Astrocyte (in vitro differentiated cells and primary cell): ENCODE data around the gene VGLL4.

Experiments used
- EZH2 ChIP-seq: IDR thresholded peaks from 2 replicates; pipeline ENCODE4 v1.6.1; 2012; ENCODE audit warnings: mild to moderate bottlenecking, low read length, inconsistent platforms; ENCODE audit not compliant: insufficient read depth
- TF ChIP-seq, protein P1 (sequence below): IDR thresholded peaks from 2 replicates; pipeline ENCODE4 v1.5.1; 2011; ENCODE audit warnings: low read depth, mild to moderate bottlenecking, inconsistent platforms, low read length, moderate library complexity; ENCODE audit not compliant: insufficient read depth

DNA sequence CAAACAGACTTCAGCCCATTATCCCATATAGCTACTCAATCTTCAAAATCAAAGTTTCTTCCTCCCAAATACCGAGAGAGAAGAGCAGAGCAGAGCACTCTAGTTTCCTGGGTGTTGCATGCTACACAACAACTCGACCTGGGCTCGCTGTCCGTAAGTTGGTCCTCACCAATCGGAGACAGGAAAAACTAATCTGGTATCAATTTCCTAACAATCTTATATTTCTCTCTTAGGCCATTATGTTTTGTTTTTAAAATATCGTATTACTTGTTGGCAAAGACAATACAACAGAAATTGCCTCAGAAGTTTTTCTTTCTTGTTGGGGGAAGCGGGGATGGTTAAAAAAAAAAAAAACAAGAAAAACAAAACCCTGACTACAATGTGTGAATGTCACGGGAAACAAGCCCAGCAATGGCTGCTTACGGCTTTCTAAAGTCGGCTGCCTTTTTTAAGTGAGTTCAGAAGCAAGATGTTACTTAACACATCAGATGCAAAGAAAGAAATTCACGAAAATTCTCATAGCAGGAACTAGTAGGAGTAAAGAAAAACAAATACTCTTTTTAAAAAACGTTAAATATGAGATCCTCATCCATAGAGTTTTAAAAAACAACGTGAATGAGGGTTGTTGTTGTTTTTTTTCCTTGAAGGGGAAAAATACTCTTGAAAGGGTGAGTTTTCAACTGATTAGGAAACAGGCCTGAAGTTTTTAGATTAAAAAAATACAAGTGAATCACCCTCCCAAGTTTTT lies 1.9 kb downstream of the VGLL4 start:
- TF ChIP-seq, protein P1, sequence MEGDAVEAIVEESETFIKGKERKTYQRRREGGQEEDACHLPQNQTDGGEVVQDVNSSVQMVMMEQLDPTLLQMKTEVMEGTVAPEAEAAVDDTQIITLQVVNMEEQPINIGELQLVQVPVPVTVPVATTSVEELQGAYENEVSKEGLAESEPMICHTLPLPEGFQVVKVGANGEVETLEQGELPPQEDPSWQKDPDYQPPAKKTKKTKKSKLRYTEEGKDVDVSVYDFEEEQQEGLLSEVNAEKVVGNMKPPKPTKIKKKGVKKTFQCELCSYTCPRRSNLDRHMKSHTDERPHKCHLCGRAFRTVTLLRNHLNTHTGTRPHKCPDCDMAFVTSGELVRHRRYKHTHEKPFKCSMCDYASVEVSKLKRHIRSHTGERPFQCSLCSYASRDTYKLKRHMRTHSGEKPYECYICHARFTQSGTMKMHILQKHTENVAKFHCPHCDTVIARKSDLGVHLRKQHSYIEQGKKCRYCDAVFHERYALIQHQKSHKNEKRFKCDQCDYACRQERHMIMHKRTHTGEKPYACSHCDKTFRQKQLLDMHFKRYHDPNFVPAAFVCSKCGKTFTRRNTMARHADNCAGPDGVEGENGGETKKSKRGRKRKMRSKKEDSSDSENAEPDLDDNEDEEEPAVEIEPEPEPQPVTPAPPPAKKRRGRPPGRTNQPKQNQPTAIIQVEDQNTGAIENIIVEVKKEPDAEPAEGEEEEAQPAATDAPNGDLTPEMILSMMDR = no peak
- TF ChIP-seq EZH2 = no peak
